Anterior cingulate cortex (tissue), 58 donors: ENCODE data around the gene FBXO41.
"Not testable (repeated sequence)": the region's sequence is repeated elsewhere in the genome, so short reads cannot be mapped to it uniquely, and the experiment has no call there.

Experiments
- DNase-seq, 58 donors: peaks; one replicate each; lab custom pipeline; 2025; lab: John Stamatoyannopoulos, UW

The FBXO41 gene

GRCh38 chr2:73263540-73264331 lies 20.5 kb downstream of the FBXO41 start:
- no peak for DNase-seq

GRCh38 chr2:73262691-73263429 lies 21.4 kb downstream of the FBXO41 start:
- DNase-seq, result not testable (repeated sequence)

GRCh38 chr2:73262108-73262651 lies 22.1 kb downstream of the FBXO41 start:
- DNase-seq, result no peak

GRCh38 chr2:73260338-73260984 lies 23.8 kb downstream of the FBXO41 start:
- peak in 13 of 58 donors; percentile 6 to 51 (median 27) for DNase-seq

GRCh38 chr2:73259704-73260337 lies 24.5 kb downstream of the FBXO41 start:
- DNase-seq, result no peak

GRCh38 chr2:73259276-73259675 lies 25.0 kb downstream of the FBXO41 start:
- DNase-seq, result no peak

- no peak for DNase-seq
Measured at GRCh38 chr2:73258913-73259215, 25.4 kb downstream of the FBXO41 start.

- DNase-seq, result no peak
Measured at GRCh38 chr2:73258186-73258912, 25.9 kb downstream of the FBXO41 start.

GRCh38 chr2:73257425-73258125 lies 26.7 kb downstream of the FBXO41 start:
- DNase-seq, result no peak

- no peak for DNase-seq
Measured at GRCh38 chr2:73257021-73257420, 27.3 kb downstream of the FBXO41 start.

- no peak for DNase-seq
Measured at GRCh38 chr2:73256618-73256922, 27.7 kb downstream of the FBXO41 start.

- no peak for DNase-seq
Measured at GRCh38 chr2:73255907-73256617, 28.2 kb downstream of the FBXO41 start.

- no peak for DNase-seq
Measured at GRCh38 chr2:73255007-73255644, 29.2 kb downstream of the FBXO41 start.

GRCh38 chr2:73254343-73255006 lies 29.8 kb downstream of the FBXO41 start:
- DNase-seq, result no peak

GRCh38 chr2:73253901-73254300 lies 30.4 kb downstream of the FBXO41 start:
- DNase-seq, result no peak

GRCh38 chr2:73253400-73253799 lies 30.9 kb downstream of the FBXO41 start:
- DNase-seq, result no peak

GRCh38 chr2:73252238-73253027 lies 31.8 kb downstream of the FBXO41 start:
- DNase-seq, result no peak
